ENCODE measurements around the gene RNF182.

DNA sequence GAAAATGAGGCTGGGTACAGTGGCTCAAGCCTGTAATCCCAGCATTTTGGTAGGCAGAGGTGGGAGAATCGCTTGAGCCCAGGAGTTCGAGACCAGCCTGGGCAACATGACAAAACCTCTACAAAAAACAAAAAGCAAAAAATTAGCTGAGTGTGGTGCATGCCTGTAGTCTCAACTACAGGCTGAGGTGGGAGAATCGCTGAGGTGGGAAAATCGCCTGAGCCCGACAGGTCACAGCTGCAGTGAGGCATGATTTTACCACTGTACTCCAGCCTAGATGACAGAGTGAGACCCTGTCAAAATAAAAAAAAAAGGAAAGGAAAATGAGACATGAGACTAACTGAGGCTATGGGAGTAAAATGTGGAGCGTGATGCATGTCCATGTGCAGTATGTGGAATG is 104.9 kb downstream of the RNF182 start:
- TF ChIP-seq REST (IDR thresholded peaks at IDR 0.05; ENCODE audit: insufficient read depth in 1 of 2, low read depth in 2 of 2, low read length in 2 of 2), result no peak
- TF ChIP-seq TAF1 (IDR thresholded peaks at IDR 0.05; ENCODE audit: borderline replicate concordance, insufficient read depth, low read length), result no peak
- TF ChIP-seq POLR2AphosphoS5 (IDR thresholded peaks at IDR 0.05; ENCODE audit: low read depth, low read length), result no peak
- TF ChIP-seq FOXP2 (optimal IDR thresholded peaks at IDR 0.05; ENCODE audit: borderline replicate concordance, extremely low read depth, extremely low read length, insufficient read depth), result no peak
